AG04449 (cell line): ENCODE measurements around the gene C16orf96.

Experiments used
- CTCF ChIA-PET: fragments of 350-600 bp; formaldehyde crosslinking; extraction: SDS; loops from one replicate; lab custom pipeline; 2021; ENCODE audit warnings: antibody characterized with exemption; lab: Yijun Ruan, JAX
- POLR2A ChIA-PET: fragments of 400-600, 350-600 bp; formaldehyde crosslinking; extraction: SDS; loops from one replicate; lab custom pipeline; 2020; ENCODE audit warnings: antibody characterized with exemption, inconsistent platforms; lab: Yijun Ruan, JAX
- DNase-seq: peaks from one replicate; pipeline ENCODE4 v3.0.0-alpha.2; 2010; ENCODE audit warnings: low read depth, low spot score
- H3K4me3 ChIP-seq: 2 replicates; pipeline ENCODE4 v1.5.1; 2011; ENCODE audit warnings: low read depth, mild to moderate bottlenecking, control low read depth, low read length
- TF ChIP-seq, protein P1 (sequence below): IDR thresholded peaks from one replicate; pipeline ENCODE4 v1.5.1; 2011; ENCODE audit warnings: mild to moderate bottlenecking, moderate library complexity, low read length, control low read depth, inconsistent platforms; ENCODE audit not compliant: insufficient read depth; ENCODE audit errors: missing control alignments

The C16orf96 gene

GRCh38 chr16:4614571-4615383 is 58.6 kb downstream of the C16orf96 start, which contains the start of gene UBALD1:
Gene UBALD1, minus strand, starts transcription at chr16:4614888. Its CDS starts 91 bp downstream, at chr16:4614797.
- CTCF ChIA-PET = interaction anchor here (1.2 to 3.3 kb wide), 2 partner anchors 9 to 65 kb away, joined by 3 to 14 read pairs; partner anchors contain the start of gene MGRN1
- DNase-seq = no peak
- TF ChIP-seq, protein P1, sequence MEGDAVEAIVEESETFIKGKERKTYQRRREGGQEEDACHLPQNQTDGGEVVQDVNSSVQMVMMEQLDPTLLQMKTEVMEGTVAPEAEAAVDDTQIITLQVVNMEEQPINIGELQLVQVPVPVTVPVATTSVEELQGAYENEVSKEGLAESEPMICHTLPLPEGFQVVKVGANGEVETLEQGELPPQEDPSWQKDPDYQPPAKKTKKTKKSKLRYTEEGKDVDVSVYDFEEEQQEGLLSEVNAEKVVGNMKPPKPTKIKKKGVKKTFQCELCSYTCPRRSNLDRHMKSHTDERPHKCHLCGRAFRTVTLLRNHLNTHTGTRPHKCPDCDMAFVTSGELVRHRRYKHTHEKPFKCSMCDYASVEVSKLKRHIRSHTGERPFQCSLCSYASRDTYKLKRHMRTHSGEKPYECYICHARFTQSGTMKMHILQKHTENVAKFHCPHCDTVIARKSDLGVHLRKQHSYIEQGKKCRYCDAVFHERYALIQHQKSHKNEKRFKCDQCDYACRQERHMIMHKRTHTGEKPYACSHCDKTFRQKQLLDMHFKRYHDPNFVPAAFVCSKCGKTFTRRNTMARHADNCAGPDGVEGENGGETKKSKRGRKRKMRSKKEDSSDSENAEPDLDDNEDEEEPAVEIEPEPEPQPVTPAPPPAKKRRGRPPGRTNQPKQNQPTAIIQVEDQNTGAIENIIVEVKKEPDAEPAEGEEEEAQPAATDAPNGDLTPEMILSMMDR = no peak
- H3K4me3 ChIP-seq = peak within 1 kb of the TSS; percentile 77
- POLR2A ChIA-PET = no interaction called here

GRCh38 chr16:4615384-4616046 is 59.4 kb downstream of the C16orf96 start:
- no peak for DNase-seq
- TF ChIP-seq, protein P1 = no peak
- peak overlapping the region; percentile 34 for H3K4me3 ChIP-seq
- ChIA-PET POLR2A (interaction anchor here (0.7 to 1.5 kb wide), 3 partner anchors 10 to 119 kb away, joined by 4 to 11 read pairs (median 4); partner anchors contain the start of genes ANKS3, DNAAF8 and MGRN1), CTCF (interaction anchor here (0.8 to 2.1 kb wide), 5 partner anchors 9 to 139 kb away, joined by 3 to 10 read pairs (median 4); partner anchors contain the start of genes HMOX2 and MGRN1)

DNA sequence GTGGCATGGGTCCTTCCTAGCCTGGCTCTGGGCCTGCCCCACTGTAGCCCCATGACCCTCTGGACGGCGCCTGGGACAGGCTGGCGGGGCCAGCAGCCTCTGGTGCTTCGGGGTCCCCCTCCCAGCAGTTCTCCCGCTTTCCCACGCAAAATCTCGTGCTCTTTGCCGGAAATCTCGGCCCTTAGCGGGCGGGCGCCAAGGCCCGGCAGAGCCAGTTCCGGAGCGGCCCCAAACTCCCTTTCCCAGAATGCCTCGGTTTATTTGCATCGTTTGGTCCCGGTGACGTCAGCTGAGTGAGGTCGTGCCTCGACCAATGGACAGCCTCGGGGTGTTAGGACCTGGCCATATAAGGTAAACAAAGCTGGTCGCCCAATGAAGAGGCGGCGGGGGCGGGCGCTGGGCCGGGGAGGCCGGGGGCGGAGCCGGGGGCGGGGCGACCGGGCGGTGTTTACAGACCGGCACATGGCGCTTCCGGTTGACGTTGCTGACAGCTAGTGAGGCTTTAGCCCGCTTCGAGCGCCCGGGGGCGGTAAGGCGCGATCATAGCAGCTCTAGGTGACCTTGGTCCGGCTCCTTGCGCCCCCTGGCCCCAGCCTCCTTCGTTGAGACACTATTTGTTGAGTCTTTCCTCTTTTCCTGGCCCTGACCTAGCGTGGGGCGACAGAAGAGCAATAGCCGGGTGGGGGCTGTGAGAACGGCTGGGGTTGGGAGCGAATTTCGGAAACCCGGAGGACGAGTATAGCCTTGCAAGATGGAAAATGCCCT is 60.1 kb downstream of the C16orf96 start:
- DNase-seq = peak; percentile 97
- H3K4me3 ChIP-seq = peak overlapping the region; percentile 72
- CTCF ChIA-PET = interaction anchor here (0.8 to 2.1 kb wide), 7 partner anchors 8 to 140 kb away, joined by 3 to 10 read pairs (median 4); partner anchors contain the start of genes HMOX2 and MGRN1
- TF ChIP-seq, protein P1 = peak; percentile 56
- POLR2A ChIA-PET = interaction anchor here (0.6 to 1.5 kb wide), 4 partner anchors 9 to 213 kb away, joined by 3 to 11 read pairs (median 4); partner anchors contain the start of genes ANKS3, DNAAF8 and MGRN1

GRCh38 chr16:4617880-4618279 is 61.7 kb downstream of the C16orf96 start:
- TF ChIP-seq, protein P1 = no peak
- no peak overlapping the region for H3K4me3 ChIP-seq
- DNase-seq = no peak
- CTCF ChIA-PET = interaction anchor here (1.0 to 1.8 kb wide), 3 partner anchors 16 to 34 kb away, joined by 3 to 4 read pairs (median 4); no protein-coding TSS in a partner anchor
- POLR2A ChIA-PET = no interaction called here

GRCh38 chr16:4618645-4619418 is 62.7 kb downstream of the C16orf96 start:
- TF ChIP-seq, protein P1 = no peak
- no peak for DNase-seq
- no peak overlapping the region for H3K4me3 ChIP-seq
- CTCF ChIA-PET = interaction anchor here (1.0 to 1.1 kb wide), 2 partner anchors 15 to 32 kb away, joined by 3 to 4 read pairs; no protein-coding TSS in a partner anchor
- POLR2A ChIA-PET = no interaction called here
